Right lung (tissue), 5 donors: ENCODE results near the gene RAB8B. TPM values are rescaled to one million over a fixed set of nuclear protein-coding genes. Genes with fewer than 3 reads are reported as not detected.

Experiments
- DNase-seq, 2 donors: peaks; one replicate each; pipeline ENCODE4 v3.0.0-alpha.2; 2013
- polyA plus RNA-seq, 5 donors: library from polyadenylated mRNA; unstranded; fragments of 120-200 nt; gene quantifications; one replicate each; pipeline versions ENCODE4 v1.2.1 to v1.2.3, GENCODE V29; 2013; ENCODE audit warnings: inconsistent platforms in 1 of 5, low replicate concordance in 1 of 5; ENCODE audit not compliant: insufficient read length in 5 of 5, insufficient read depth in 1 of 5

Gene RAB8B
- polyA plus RNA-seq, 5 donors: 36.7 to 72.5 (median 64.0) TPM

DNA sequence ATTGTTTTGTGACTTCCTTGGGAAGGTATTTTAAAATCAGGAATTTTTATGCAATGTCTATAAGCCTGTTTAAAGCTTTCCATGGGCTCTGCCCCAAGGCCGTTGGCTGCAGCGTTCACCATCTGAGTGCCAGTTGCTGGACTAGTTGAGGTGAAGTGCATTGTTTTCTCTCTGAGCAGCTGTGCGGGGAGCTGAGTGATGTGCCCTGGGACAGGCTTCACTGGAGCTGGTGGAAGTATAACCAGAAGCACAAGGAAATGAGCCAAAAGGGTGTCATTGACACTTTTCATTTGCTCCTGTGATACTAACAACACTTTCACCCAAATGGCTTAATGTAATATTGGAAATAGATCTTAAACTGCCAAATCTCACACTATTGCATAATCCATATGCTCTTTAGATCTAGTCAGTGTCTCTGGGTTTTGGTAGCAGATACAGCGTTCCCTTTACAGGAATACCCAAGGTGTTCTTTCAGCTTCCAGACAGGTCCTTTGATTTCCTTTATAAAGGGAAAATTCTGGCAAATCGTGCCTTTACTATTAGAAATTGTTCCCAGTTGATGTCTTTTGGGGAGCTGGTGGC lies 117.2 kb downstream of the RAB8B start:
- no peak for DNase-seq

GRCh38 chr15:63308491-63308890 lies 119.1 kb downstream of the RAB8B start:
- DNase-seq: no peak

GRCh38 chr15:63308947-63309346 lies 119.5 kb downstream of the RAB8B start:
- no peak for DNase-seq

DNA sequence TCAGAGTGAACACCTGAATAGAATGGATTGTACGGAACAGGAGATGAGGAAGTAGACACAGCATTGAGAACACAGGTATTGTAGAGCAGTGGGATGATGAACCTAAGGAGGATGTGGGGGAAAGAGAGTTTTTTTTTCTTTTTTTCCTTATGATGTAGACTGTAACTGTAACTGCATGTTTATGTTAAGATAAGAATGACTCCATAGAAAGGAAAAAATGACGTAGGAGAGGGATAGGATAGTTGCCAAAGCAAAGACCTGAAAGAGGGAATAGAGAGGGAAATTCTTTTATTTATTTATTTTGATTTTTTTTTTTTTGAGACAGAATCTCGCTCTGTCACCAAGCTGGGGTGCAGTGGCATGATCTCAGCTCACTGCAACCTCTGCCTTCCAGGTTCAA lies 121.2 kb downstream of the RAB8B start:
- DNase-seq: no peak

- no peak for DNase-seq
Measured at GRCh38 chr15:63312286-63312685, 122.9 kb downstream of the RAB8B start.

GRCh38 chr15:63313825-63314224 lies 124.4 kb downstream of the RAB8B start:
- DNase-seq: no peak

DNA sequence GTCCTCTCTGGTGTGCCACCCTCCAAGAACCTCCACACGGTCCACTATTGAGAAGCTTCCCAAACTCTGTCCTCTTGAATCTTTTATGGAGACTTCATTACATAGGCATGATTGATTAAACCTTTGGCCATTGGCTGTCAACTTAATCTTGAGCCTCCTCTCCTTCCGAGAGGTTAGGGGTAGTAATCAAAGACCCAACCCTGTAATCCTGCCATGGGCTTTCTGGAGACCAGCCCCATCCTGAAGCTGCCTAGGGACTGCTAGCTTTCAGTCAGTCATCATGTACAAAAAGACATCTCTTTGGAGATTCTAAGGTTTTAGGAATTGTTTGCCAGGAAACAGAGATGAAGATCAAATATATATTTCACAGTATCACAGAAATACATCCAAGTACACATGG lies 125.0 kb downstream of the RAB8B start:
- no peak for DNase-seq

Other genes with a start within 250 kb of the RAB8B start
- gene TPM1, start 146.9 kb upstream of the RAB8B start, polyA plus RNA-seq: 100 to 1,000 TPM; 608 to 697 (median 640) TPM
- gene LACTB, start 67.7 kb upstream of the RAB8B start, polyA plus RNA-seq: 10 to 100 TPM; 14.8 to 24.6 (median 18.5) TPM
- gene RPS27L, start 32.1 kb upstream of the RAB8B start, polyA plus RNA-seq: 100 to 1,000 TPM in 1 of 5 donors, 10 to 100 TPM in 4; 76.8 to 103 (median 92.8) TPM
- 10 to 100 TPM; 22.0 to 30.6 (median 28.7) TPM for gene APH1B, start 88.0 kb downstream of the RAB8B start, polyA plus RNA-seq
- gene CA12, start 192.2 kb downstream of the RAB8B start, polyA plus RNA-seq: 1 to 10 TPM; 1.8 to 6.4 (median 2.1) TPM